ENCODE data around the gene CENPK.

CENPK gene

GRCh38 chr5:65544473-65544872, 18.5 kb downstream of the CENPK start:
- Histone ChIP-seq H3K36me3 (ENCODE audit: insufficient read depth, insufficient read length, low read length) (peaks cover 62% of the 10 kb centered on the region), H3K4me3 (ENCODE audit: insufficient read length, low read depth) (no peak overlapping the region), H3K4me1 (ENCODE audit: insufficient read depth, insufficient read length) (no peaks in the 10 kb centered on the region), H3K9me3 (ENCODE audit: insufficient read depth, low read length) (no peaks in the 10 kb centered on the region), H3K27me3 (ENCODE audit: insufficient read depth, insufficient read length) (no peaks in the 10 kb centered on the region), H3K9ac (ENCODE audit: insufficient read length, low read depth) (no peak overlapping the region)
- TF ChIP-seq SUZ12 (IDR thresholded peaks at IDR 0.05; ENCODE audit: extremely low read depth, insufficient read depth, insufficient read length) (no peak), ZNF274 (IDR thresholded peaks at IDR 0.05; ENCODE audit: low read depth, low read length) (no peak), YY1 (IDR thresholded peaks at IDR 0.05; ENCODE audit: insufficient read depth, insufficient read length) (no peak)
- DNase-seq (ENCODE audit: low read depth, low spot score): no peak

GRCh38 chr5:65539827-65540226, 23.1 kb downstream of the CENPK start:
- Histone ChIP-seq H3K4me1 (ENCODE audit: insufficient read depth, insufficient read length) (no peaks in the 10 kb centered on the region), H3K9me3 (ENCODE audit: insufficient read depth, low read length) (no peaks in the 10 kb centered on the region), H3K4me3 (ENCODE audit: insufficient read length, low read depth) (no peak overlapping the region), H3K9ac (ENCODE audit: insufficient read length, low read depth) (no peak overlapping the region), H3K36me3 (ENCODE audit: insufficient read depth, insufficient read length, low read length) (peaks cover 51% of the 10 kb centered on the region), H3K27me3 (ENCODE audit: insufficient read depth, insufficient read length) (no peaks in the 10 kb centered on the region)
- no peak for DNase-seq (ENCODE audit: low read depth, low spot score)
- TF ChIP-seq ZNF274 (IDR thresholded peaks at IDR 0.05; ENCODE audit: low read depth, low read length): no peak
- no peak for TF ChIP-seq YY1 (IDR thresholded peaks at IDR 0.05; ENCODE audit: insufficient read depth, insufficient read length)
- TF ChIP-seq SUZ12 (IDR thresholded peaks at IDR 0.05; ENCODE audit: extremely low read depth, insufficient read depth, insufficient read length): no peak

- TF ChIP-seq ZNF274 (IDR thresholded peaks at IDR 0.05; ENCODE audit: low read depth, low read length): no peak
- TF ChIP-seq YY1 (IDR thresholded peaks at IDR 0.05; ENCODE audit: insufficient read depth, insufficient read length): no peak
- Histone ChIP-seq H3K9ac (ENCODE audit: insufficient read length, low read depth) (no peak overlapping the region), H3K4me1 (ENCODE audit: insufficient read depth, insufficient read length) (no peaks in the 10 kb centered on the region), H3K36me3 (ENCODE audit: insufficient read depth, insufficient read length, low read length) (peaks cover 16% of the 10 kb centered on the region), H3K9me3 (ENCODE audit: insufficient read depth, low read length) (no peaks in the 10 kb centered on the region), H3K4me3 (ENCODE audit: insufficient read length, low read depth) (no peak overlapping the region), H3K27me3 (ENCODE audit: insufficient read depth, insufficient read length) (no peaks in the 10 kb centered on the region)
- DNase-seq (ENCODE audit: low read depth, low spot score): no peak
These were observed 27.4 kb downstream of the CENPK start for GRCh38 chr5:65535529-65535987.

GRCh38 chr5:65530904-65531303, 32.1 kb downstream of the CENPK start:
- TF ChIP-seq ZNF274 (IDR thresholded peaks at IDR 0.05; ENCODE audit: low read depth, low read length) (no peak), YY1 (IDR thresholded peaks at IDR 0.05; ENCODE audit: insufficient read depth, insufficient read length) (no peak), SUZ12 (IDR thresholded peaks at IDR 0.05; ENCODE audit: extremely low read depth, insufficient read depth, insufficient read length) (no peak)
- DNase-seq (ENCODE audit: low read depth, low spot score): no peak
- no peaks in the 10 kb centered on the region for H3K4me1 ChIP-seq (ENCODE audit: insufficient read depth, insufficient read length)
- H3K4me3 ChIP-seq (ENCODE audit: insufficient read length, low read depth): no peak overlapping the region
- peaks cover 16% of the 10 kb centered on the region for H3K36me3 ChIP-seq (ENCODE audit: insufficient read depth, insufficient read length, low read length)
- no peaks in the 10 kb centered on the region for H3K9me3 ChIP-seq (ENCODE audit: insufficient read depth, low read length)
- no peak overlapping the region for H3K9ac ChIP-seq (ENCODE audit: insufficient read length, low read depth)
- H3K27me3 ChIP-seq (ENCODE audit: insufficient read depth, insufficient read length): no peaks in the 10 kb centered on the region

GRCh38 chr5:65525726-65526125, 37.2 kb downstream of the CENPK start:
- TF ChIP-seq SUZ12 (IDR thresholded peaks at IDR 0.05; ENCODE audit: extremely low read depth, insufficient read depth, insufficient read length): no peak
- no peak for TF ChIP-seq YY1 (IDR thresholded peaks at IDR 0.05; ENCODE audit: insufficient read depth, insufficient read length)
- no peak for TF ChIP-seq ZNF274 (IDR thresholded peaks at IDR 0.05; ENCODE audit: low read depth, low read length)
- DNase-seq (ENCODE audit: low read depth, low spot score): no peak
- H3K4me3 ChIP-seq (ENCODE audit: insufficient read length, low read depth): no peak overlapping the region
- no peaks in the 10 kb centered on the region for H3K27me3 ChIP-seq (ENCODE audit: insufficient read depth, insufficient read length)
- H3K4me1 ChIP-seq (ENCODE audit: insufficient read depth, insufficient read length): no peaks in the 10 kb centered on the region
- H3K9me3 ChIP-seq (ENCODE audit: insufficient read depth, low read length): no peaks in the 10 kb centered on the region
- H3K36me3 ChIP-seq (ENCODE audit: insufficient read depth, insufficient read length, low read length): peaks cover 32% of the 10 kb centered on the region
- no peak overlapping the region for H3K9ac ChIP-seq (ENCODE audit: insufficient read length, low read depth)

- no peak for DNase-seq (ENCODE audit: low read depth, low spot score)
- H3K9me3 ChIP-seq (ENCODE audit: insufficient read depth, low read length): no peaks in the 10 kb centered on the region
- no peak for TF ChIP-seq ZNF274 (IDR thresholded peaks at IDR 0.05; ENCODE audit: low read depth, low read length)
- no peak for TF ChIP-seq SUZ12 (IDR thresholded peaks at IDR 0.05; ENCODE audit: extremely low read depth, insufficient read depth, insufficient read length)
- no peak for TF ChIP-seq YY1 (IDR thresholded peaks at IDR 0.05; ENCODE audit: insufficient read depth, insufficient read length)
- no peaks in the 10 kb centered on the region for H3K36me3 ChIP-seq (ENCODE audit: insufficient read depth, insufficient read length, low read length)
- no peaks in the 10 kb centered on the region for H3K27me3 ChIP-seq (ENCODE audit: insufficient read depth, insufficient read length)
- no peak overlapping the region for H3K9ac ChIP-seq (ENCODE audit: insufficient read length, low read depth)
- no peaks in the 10 kb centered on the region for H3K4me1 ChIP-seq (ENCODE audit: insufficient read depth, insufficient read length)
- no peak overlapping the region for H3K4me3 ChIP-seq (ENCODE audit: insufficient read length, low read depth)
These were observed 50.6 kb downstream of the CENPK start for GRCh38 chr5:65512170-65512937.

- Histone ChIP-seq H3K27me3 (ENCODE audit: insufficient read depth, insufficient read length) (no peaks in the 10 kb centered on the region), H3K9me3 (ENCODE audit: insufficient read depth, low read length) (no peaks in the 10 kb centered on the region), H3K9ac (ENCODE audit: insufficient read length, low read depth) (no peak overlapping the region), H3K4me1 (ENCODE audit: insufficient read depth, insufficient read length) (no peaks in the 10 kb centered on the region), H3K36me3 (ENCODE audit: insufficient read depth, insufficient read length, low read length) (no peaks in the 10 kb centered on the region), H3K4me3 (ENCODE audit: insufficient read length, low read depth) (no peak overlapping the region)
- TF ChIP-seq YY1 (IDR thresholded peaks at IDR 0.05; ENCODE audit: insufficient read depth, insufficient read length) (no peak), SUZ12 (IDR thresholded peaks at IDR 0.05; ENCODE audit: extremely low read depth, insufficient read depth, insufficient read length) (no peak), ZNF274 (IDR thresholded peaks at IDR 0.05; ENCODE audit: low read depth, low read length) (no peak)
- DNase-seq (ENCODE audit: low read depth, low spot score): no peak
These were observed 54.0 kb downstream of the CENPK start for GRCh38 chr5:65508978-65509377.

All from NT2/D1 (cell line).